Measurements from ENCODE around the gene VAMP2. TPM values are rescaled to one million over a fixed set of nuclear protein-coding genes. Genes with fewer than 3 reads are reported as not detected.

Gene VAMP2
- total and polyA plus RNA-seq, 4 donors = 4.2 to 25.9 (median 10.2) TPM

DNA sequence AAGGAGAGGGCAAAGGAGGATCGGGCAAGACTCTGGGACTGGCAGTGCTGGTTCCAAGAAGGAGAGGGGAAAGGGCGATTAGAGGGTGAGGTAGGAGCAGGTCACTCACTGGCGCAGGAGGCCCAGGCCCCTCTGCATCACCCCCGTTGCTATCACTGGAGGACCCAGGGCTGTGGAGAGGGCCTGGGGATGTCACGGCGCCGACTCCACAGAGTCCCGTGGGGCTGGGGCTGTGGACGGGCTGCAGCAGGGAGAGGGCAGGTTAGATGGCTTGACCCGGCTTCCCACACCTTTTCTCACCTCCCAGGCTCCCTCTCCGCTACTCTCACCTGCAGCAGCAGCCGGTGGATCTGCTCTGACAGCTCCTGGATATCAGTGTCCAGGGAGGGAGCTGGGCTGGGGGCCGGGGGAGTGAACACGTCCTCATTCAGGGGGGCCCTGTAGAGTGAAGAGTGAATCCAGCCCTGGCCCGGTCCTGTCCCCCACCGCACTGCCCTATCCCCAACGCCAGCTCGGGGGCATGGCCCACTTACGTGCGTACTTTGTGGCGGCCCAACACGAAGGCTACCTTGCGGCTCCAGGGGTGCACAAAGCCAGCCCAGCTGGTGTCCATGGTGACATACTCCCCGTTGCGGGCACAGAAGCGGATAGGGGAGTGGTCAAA, 15.5 kb downstream of the VAMP2 start:
- TF ChIP-seq, protein P1, sequence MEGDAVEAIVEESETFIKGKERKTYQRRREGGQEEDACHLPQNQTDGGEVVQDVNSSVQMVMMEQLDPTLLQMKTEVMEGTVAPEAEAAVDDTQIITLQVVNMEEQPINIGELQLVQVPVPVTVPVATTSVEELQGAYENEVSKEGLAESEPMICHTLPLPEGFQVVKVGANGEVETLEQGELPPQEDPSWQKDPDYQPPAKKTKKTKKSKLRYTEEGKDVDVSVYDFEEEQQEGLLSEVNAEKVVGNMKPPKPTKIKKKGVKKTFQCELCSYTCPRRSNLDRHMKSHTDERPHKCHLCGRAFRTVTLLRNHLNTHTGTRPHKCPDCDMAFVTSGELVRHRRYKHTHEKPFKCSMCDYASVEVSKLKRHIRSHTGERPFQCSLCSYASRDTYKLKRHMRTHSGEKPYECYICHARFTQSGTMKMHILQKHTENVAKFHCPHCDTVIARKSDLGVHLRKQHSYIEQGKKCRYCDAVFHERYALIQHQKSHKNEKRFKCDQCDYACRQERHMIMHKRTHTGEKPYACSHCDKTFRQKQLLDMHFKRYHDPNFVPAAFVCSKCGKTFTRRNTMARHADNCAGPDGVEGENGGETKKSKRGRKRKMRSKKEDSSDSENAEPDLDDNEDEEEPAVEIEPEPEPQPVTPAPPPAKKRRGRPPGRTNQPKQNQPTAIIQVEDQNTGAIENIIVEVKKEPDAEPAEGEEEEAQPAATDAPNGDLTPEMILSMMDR (IDR thresholded peaks at IDR 0.05; ENCODE audit: low read depth, low read length, missing input control) = no peak
- H3K27me3 ChIP-seq (ENCODE audit: control insufficient read depth in 4 of 4, insufficient read depth in 4 of 4, low read length in 3 of 4) = no peaks in the 10 kb centered on the region
- peaks cover 51 to 79% (median 67%) of the 10 kb centered on the region in 4 donors for H3K36me3 ChIP-seq (ENCODE audit: control insufficient read depth in 4 of 4, insufficient read depth in 3 of 4, low read depth in 1 of 4, low read length in 3 of 4)
- 91% methylated on average over 26 of the region's 26 CpGs for WGBS
- no peak overlapping the region for H3K4me3 ChIP-seq (ENCODE audit: low read depth in 1 of 3, low read length in 3 of 3)
- H3K9ac ChIP-seq (ENCODE audit: low read depth in 1 of 2, low read length in 2 of 2) = no peak overlapping the region
- no peaks in the 10 kb centered on the region for H3K9me3 ChIP-seq (ENCODE audit: control insufficient read depth in 4 of 4, low read length in 3 of 4)
- no peak for DNase-seq (ENCODE audit: low spot score)
- no peak overlapping the region for H3K27ac ChIP-seq (ENCODE audit: low read depth in 1 of 2, low read length in 2 of 2)
- H3K4me1 ChIP-seq (ENCODE audit: control insufficient read depth in 4 of 4, insufficient read depth in 4 of 4, low read length in 3 of 4) = peaks cover 6 to 19% (median 12%) of the 10 kb centered on the region in 4 donors

DNA sequence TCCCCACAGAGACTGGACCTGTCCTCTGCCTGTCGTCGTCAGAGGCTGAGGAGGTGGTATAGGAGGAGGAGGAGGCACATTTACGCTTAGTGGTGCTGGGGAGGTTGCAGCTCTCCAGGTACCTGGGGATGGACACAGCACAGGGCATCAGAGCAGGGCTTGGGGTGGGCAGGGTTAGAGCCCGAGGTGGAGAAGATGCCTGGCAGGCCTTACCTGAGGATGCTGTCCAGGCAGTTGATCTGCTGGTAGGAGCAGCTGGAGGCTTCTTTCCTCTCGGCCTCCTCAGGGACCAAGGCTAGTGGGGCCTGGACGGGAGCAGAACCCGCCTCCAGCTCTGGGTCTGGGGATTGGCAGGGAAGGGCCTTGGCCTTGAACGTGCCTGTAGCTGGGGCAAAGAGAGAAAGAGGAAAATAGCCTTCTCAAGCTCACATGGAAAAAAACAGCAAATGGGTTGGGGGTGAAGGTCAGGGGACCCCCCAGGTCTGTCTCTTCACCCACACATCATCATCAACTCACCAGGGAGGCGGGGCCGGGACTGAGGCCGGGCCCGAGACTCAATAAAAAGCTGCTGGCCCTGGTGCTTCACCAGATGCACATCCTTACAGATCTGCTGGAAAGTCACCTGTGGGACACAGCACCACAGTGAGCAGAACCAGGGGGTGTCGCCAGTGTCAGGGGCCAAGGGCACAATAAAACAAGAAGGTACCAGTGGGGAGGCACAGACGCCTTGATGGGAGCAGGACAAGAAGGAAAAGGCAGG, 16.2 kb downstream of the VAMP2 start:
- 95% methylated on average over 14 of the region's 14 CpGs for WGBS

More for the DNA sequence above, 16.2 kb downstream of the VAMP2 start:
- H3K4me1 ChIP-seq (ENCODE audit: control insufficient read depth in 4 of 4, insufficient read depth in 4 of 4, low read length in 3 of 4) = peaks cover 5 to 14% (median 10%) of the 10 kb centered on the region in 4 donors
- H3K27me3 ChIP-seq (ENCODE audit: control insufficient read depth in 4 of 4, insufficient read depth in 4 of 4, low read length in 3 of 4) = no peaks in the 10 kb centered on the region
- H3K36me3 ChIP-seq (ENCODE audit: control insufficient read depth in 4 of 4, insufficient read depth in 3 of 4, low read depth in 1 of 4, low read length in 3 of 4) = peaks cover 53 to 86% (median 74%) of the 10 kb centered on the region in 4 donors
- H3K27ac ChIP-seq (ENCODE audit: low read depth in 1 of 2, low read length in 2 of 2) = no peak overlapping the region
- TF ChIP-seq RAD21 (IDR thresholded peaks at IDR 0.05) (no peak), HNF4G (IDR thresholded peaks at IDR 0.05) (no peak), HNF4A (conservative IDR thresholded peaks at IDR 0.05) (no peak), JUND (IDR thresholded peaks at IDR 0.05) (no peak), TAF1 (conservative IDR thresholded peaks at IDR 0.05) (no peak), FOXA1 (IDR thresholded peaks at IDR 0.05) (no peak), SP1 (IDR thresholded peaks at IDR 0.05) (no peak), EGR1 (IDR thresholded peaks at IDR 0.05; ENCODE audit: low read depth in 2 of 2) (no peak)
- TF ChIP-seq, protein P2, sequence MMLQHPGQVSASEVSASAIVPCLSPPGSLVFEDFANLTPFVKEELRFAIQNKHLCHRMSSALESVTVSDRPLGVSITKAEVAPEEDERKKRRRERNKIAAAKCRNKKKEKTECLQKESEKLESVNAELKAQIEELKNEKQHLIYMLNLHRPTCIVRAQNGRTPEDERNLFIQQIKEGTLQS (IDR thresholded peaks at IDR 0.05) = no peak
- TF ChIP-seq, protein P1 (IDR thresholded peaks at IDR 0.05; ENCODE audit: low read depth, low read length, missing input control) = no peak
- TF ChIP-seq, protein P3, sequence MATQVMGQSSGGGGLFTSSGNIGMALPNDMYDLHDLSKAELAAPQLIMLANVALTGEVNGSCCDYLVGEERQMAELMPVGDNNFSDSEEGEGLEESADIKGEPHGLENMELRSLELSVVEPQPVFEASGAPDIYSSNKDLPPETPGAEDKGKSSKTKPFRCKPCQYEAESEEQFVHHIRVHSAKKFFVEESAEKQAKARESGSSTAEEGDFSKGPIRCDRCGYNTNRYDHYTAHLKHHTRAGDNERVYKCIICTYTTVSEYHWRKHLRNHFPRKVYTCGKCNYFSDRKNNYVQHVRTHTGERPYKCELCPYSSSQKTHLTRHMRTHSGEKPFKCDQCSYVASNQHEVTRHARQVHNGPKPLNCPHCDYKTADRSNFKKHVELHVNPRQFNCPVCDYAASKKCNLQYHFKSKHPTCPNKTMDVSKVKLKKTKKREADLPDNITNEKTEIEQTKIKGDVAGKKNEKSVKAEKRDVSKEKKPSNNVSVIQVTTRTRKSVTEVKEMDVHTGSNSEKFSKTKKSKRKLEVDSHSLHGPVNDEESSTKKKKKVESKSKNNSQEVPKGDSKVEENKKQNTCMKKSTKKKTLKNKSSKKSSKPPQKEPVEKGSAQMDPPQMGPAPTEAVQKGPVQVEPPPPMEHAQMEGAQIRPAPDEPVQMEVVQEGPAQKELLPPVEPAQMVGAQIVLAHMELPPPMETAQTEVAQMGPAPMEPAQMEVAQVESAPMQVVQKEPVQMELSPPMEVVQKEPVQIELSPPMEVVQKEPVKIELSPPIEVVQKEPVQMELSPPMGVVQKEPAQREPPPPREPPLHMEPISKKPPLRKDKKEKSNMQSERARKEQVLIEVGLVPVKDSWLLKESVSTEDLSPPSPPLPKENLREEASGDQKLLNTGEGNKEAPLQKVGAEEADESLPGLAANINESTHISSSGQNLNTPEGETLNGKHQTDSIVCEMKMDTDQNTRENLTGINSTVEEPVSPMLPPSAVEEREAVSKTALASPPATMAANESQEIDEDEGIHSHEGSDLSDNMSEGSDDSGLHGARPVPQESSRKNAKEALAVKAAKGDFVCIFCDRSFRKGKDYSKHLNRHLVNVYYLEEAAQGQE (IDR thresholded peaks at IDR 0.05) = no peak
- TF ChIP-seq, protein P4, sequence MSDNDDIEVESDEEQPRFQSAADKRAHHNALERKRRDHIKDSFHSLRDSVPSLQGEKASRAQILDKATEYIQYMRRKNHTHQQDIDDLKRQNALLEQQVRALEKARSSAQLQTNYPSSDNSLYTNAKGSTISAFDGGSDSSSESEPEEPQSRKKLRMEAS (IDR thresholded peaks at IDR 0.05) = no peak
- H3K4me3 ChIP-seq (ENCODE audit: low read depth in 1 of 3, low read length in 3 of 3) = no peak overlapping the region
- no peaks in the 10 kb centered on the region for H3K9me3 ChIP-seq (ENCODE audit: control insufficient read depth in 4 of 4, low read length in 3 of 4)
- no peak overlapping the region for H3K9ac ChIP-seq (ENCODE audit: low read depth in 1 of 2, low read length in 2 of 2)
- DNase-seq (ENCODE audit: low spot score) = no peak
